NCI-H1105 treated with DMSO at 0.1 percent for 48 hours (cell line): Measurements from ENCODE around the gene ZNF195.
"Not testable (repeated sequence)": the region's sequence is repeated elsewhere in the genome, so short reads cannot be mapped to it uniquely, and the experiment has no call there.

Source experiments
- DNase-seq: peaks from one replicate; lab custom pipeline; 2025; lab: John Stamatoyannopoulos, UW

The ZNF195 gene

GRCh38 chr11:3402181-3402860 is 23.4 kb upstream of the ZNF195 start:
- not testable (repeated sequence) for DNase-seq

- not testable (repeated sequence) for DNase-seq
Observed at GRCh38 chr11:3401052-3401451, 22.1 kb upstream of the ZNF195 start.

GRCh38 chr11:3398509-3398908 is 19.6 kb upstream of the ZNF195 start:
- DNase-seq = not testable (repeated sequence)

- DNase-seq = not testable (repeated sequence)
Observed at GRCh38 chr11:3398106-3398505, 19.2 kb upstream of the ZNF195 start.

- DNase-seq = not testable (repeated sequence)
Observed at GRCh38 chr11:3397210-3397609, 18.3 kb upstream of the ZNF195 start.

- DNase-seq = not testable (repeated sequence)
Observed at GRCh38 chr11:3395468-3395867, 16.5 kb upstream of the ZNF195 start.

GRCh38 chr11:3394956-3395355 is 16.0 kb upstream of the ZNF195 start:
- not testable (repeated sequence) for DNase-seq

GRCh38 chr11:3393450-3393849 is 14.5 kb upstream of the ZNF195 start:
- DNase-seq = not testable (repeated sequence)

- DNase-seq = no peak
Observed at GRCh38 chr11:3382613-3383285, 3.8 kb upstream of the ZNF195 start.

GRCh38 chr11:3381794-3382193 is 2.8 kb upstream of the ZNF195 start:
- DNase-seq = no peak

- DNase-seq = no peak
Observed at GRCh38 chr11:3380706-3381545, 2.0 kb upstream of the ZNF195 start.

GRCh38 chr11:3375552-3375951 is 3.4 kb downstream of the ZNF195 start:
- DNase-seq = no peak

GRCh38 chr11:3370311-3370870 is 8.6 kb downstream of the ZNF195 start:
- no peak for DNase-seq

GRCh38 chr11:3369366-3369765 is 9.6 kb downstream of the ZNF195 start:
- DNase-seq = no peak

- DNase-seq = no peak
Observed at GRCh38 chr11:3368199-3368598, 10.7 kb downstream of the ZNF195 start.

GRCh38 chr11:3367221-3367620 is 11.7 kb downstream of the ZNF195 start:
- DNase-seq = no peak

GRCh38 chr11:3359092-3359824 is 19.7 kb downstream of the ZNF195 start:
- DNase-seq = no peak

GRCh38 chr11:3357994-3358676 is 20.8 kb downstream of the ZNF195 start:
- DNase-seq = no peak

GRCh38 chr11:3357302-3357701 is 21.6 kb downstream of the ZNF195 start:
- DNase-seq = no peak

- DNase-seq = no peak
Observed at GRCh38 chr11:3356858-3357257, 22.1 kb downstream of the ZNF195 start.

- DNase-seq = no peak
Observed at GRCh38 chr11:3353066-3353465, 25.9 kb downstream of the ZNF195 start.
